SK-N-SH (cell line): ENCODE measurements around the gene MIGA1.

Experiments
- CTCF ChIP-seq: fragments of 200-600 bp; sonication (generic); IDR thresholded peaks from 2 replicates; pipeline ENCODE4 v1.6.1; 2017; ENCODE audit warnings: antibody characterized with exemption, mild to moderate bottlenecking, moderate library complexity
- IRF3 ChIP-seq: fragments of 150-350 bp; IDR thresholded peaks from 2 replicates; pipeline ENCODE4 v1.6.1; 2016; ENCODE audit warnings: mild to moderate bottlenecking, low read depth, low read length
- RCOR1 ChIP-seq: fragments of 150-350 bp; IDR thresholded peaks from 2 replicates; pipeline ENCODE4 v1.6.1; 2017; ENCODE audit warnings: antibody characterized with exemption, low read length
- TEAD4 ChIP-seq: IDR thresholded peaks from 2 replicates; pipeline ENCODE4 v1.4.0; 2012; ENCODE audit warnings: mild to moderate bottlenecking, borderline replicate concordance; ENCODE audit not compliant: insufficient read depth

- TF ChIP-seq TEAD4 (no peak), CTCF (no peak), IRF3 (no peak), RCOR1 (no peak)
Measured at GRCh38 chr1:77757066-77757584, 22.3 kb upstream of the MIGA1 start.
